ENCODE measurements around the gene SESN1. TPM values are rescaled to one million over a fixed set of nuclear protein-coding genes. Genes with fewer than 3 reads are reported as not detected.

The SESN1 gene
- total and polyA plus RNA-seq, 2 donors (not counting 1 experiment from before 2014, with no cell fraction given): 16.2 to 28.6 TPM

DNA sequence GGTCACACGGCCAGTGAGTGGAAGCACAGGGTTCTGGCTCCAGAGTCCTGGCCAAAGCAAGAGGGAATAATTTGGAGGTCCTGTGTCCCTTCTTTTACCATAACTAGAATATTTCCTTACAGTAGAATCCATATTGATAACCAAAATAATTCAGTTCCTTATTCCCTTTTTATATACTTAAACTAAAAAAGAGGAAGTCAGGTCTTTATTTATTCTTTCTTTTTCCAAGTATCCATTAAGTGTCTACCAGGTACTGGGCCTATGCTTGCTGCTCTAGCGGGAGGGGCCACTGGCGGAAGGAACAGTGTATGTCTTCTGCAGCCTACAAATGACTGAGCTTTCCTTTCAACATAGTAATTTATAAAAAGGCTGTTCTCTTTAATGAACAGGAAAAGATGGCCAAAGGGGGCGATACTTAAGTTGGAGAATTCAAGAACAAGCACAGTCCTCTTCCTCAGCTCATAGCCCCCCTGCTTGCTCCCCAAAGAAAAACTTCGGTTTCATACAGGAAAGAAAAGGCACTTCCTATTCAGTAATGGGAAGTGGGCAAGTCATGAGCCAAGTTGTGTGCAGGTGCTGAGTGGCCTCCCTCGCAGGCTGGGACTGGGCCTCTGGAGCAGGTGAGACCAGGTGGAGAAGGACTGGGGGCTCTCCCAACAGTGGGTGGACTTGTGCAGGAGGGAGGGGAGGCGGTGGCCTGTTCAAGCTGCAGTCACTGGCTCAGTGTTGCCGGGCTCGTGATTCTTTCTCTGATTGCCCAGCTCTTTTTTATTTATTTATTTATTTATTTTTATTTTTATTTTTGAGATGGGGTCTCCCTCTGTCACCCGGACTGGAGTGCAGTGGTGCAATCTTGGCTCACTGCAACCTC is 135.5 kb downstream of the SESN1 start:
- no peaks in the 10 kb centered on the region for H3K27me3 ChIP-seq (replicated peaks in 1 of 4; ENCODE audit: control extremely low read depth in 1 of 4, control insufficient read depth in 3 of 4, insufficient read depth in 4 of 4, low read length in 3 of 4)
- peaks cover 0 to 7% (median 0%) of the 10 kb centered on the region in 3 donors for H3K9me3 ChIP-seq (ENCODE audit: control extremely low read depth in 1 of 3, control insufficient read depth in 2 of 3, insufficient read depth in 1 of 3, low read length in 2 of 3)
- TF ChIP-seq EZH2 (IDR thresholded peaks at IDR 0.05; ENCODE audit: borderline replicate concordance, insufficient read depth, low read depth, low read length, poor library complexity, severe bottlenecking): no peak
- TF ChIP-seq, protein P1, sequence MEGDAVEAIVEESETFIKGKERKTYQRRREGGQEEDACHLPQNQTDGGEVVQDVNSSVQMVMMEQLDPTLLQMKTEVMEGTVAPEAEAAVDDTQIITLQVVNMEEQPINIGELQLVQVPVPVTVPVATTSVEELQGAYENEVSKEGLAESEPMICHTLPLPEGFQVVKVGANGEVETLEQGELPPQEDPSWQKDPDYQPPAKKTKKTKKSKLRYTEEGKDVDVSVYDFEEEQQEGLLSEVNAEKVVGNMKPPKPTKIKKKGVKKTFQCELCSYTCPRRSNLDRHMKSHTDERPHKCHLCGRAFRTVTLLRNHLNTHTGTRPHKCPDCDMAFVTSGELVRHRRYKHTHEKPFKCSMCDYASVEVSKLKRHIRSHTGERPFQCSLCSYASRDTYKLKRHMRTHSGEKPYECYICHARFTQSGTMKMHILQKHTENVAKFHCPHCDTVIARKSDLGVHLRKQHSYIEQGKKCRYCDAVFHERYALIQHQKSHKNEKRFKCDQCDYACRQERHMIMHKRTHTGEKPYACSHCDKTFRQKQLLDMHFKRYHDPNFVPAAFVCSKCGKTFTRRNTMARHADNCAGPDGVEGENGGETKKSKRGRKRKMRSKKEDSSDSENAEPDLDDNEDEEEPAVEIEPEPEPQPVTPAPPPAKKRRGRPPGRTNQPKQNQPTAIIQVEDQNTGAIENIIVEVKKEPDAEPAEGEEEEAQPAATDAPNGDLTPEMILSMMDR (IDR thresholded peaks at IDR 0.05): no peak
- 40% methylated on average over 2 of the region's 10 CpGs for WGBS (ENCODE audit: insufficient coverage)
- Mint-ChIP-seq H3K27me3 (no peaks in the 10 kb centered on the region), H3K4me3 (no peak overlapping the region), H3K4me1 (peaks cover 14% of the 10 kb centered on the region), H3K9me3 (ENCODE audit: insufficient read depth) (no peaks in the 10 kb centered on the region), H3K27ac (peak overlapping the region; percentile 12)
- H3K4me2 ChIP-seq (replicated peaks; ENCODE audit: low read depth, low read length, poor library complexity, severe bottlenecking): peak overlapping the region; percentile 41
- H3K4me3 ChIP-seq (ENCODE audit: control extremely low read depth in 1 of 5, extremely low read depth in 1 of 5, insufficient read depth in 1 of 5, low read depth in 2 of 5, low read length in 4 of 5): no peak overlapping the region
- no peak overlapping the region for H2AFZ ChIP-seq (ENCODE audit: insufficient read depth, low read depth, low read length, poor library complexity, severe bottlenecking)
- intact Hi-C loops (cut with micrococcal nuclease): no loop called here
- no peak overlapping the region for H3K27ac ChIP-seq (ENCODE audit: low read length in 2 of 2)
- H3K79me2 ChIP-seq (ENCODE audit: control insufficient read depth, insufficient read depth, low read length): no peaks in the 10 kb centered on the region
- DNase-seq (peak; percentile 17), ATAC-seq (ENCODE audit: low read depth) (no peak)
- peaks cover 9 to 18% of the 10 kb centered on the region in 2 donors for H3K4me1 ChIP-seq (ENCODE audit: control insufficient read depth in 2 of 2, insufficient read depth in 2 of 2, low read length in 2 of 2)
- H3K36me3 ChIP-seq (replicated peaks in 1 of 2; ENCODE audit: control extremely low read depth in 1 of 2, control insufficient read depth in 1 of 2, extremely low read depth in 1 of 2, insufficient read depth in 2 of 2, low read length in 1 of 2): no peaks in the 10 kb centered on the region
- POLR2A ChIA-PET: no interaction called here
- H4K20me1 ChIP-seq (ENCODE audit: control insufficient read depth, insufficient read depth, low read length, poor library complexity, severe bottlenecking): no peaks in the 10 kb centered on the region
- CTCF ChIA-PET: interaction anchor here (0.5 to 1.5 kb wide), 3 partner anchors 11 to 65 kb away, joined by 3 to 7 read pairs (median 4); no protein-coding TSS in a partner anchor
- no peak overlapping the region for H3K9ac ChIP-seq (ENCODE audit: low read length)

DNA sequence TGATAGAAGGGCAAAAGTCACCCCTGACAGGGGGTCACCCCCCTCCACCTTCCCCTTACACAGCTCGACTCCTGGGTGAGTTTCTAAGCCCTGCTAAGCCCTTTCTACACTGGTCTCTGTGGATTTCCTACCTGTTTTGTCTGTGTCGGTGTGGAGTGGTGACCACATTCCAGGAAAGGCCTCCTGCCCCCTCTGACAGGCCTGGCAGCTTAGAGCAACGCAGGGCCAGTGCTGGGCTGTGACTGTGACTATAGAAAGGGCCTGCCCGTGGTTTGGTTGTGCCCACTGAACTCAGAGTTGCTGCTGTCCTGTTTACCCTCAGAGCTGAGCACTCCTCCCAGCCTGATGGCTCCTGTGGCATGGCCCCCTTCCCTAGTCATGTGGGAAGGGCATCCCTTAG is 137.4 kb downstream of the SESN1 start:
- H3K27ac Mint-ChIP-seq: no peak overlapping the region
- Histone ChIP-seq H2AFZ (ENCODE audit: insufficient read depth, low read depth, low read length, poor library complexity, severe bottlenecking) (no peak overlapping the region), H3K27me3 (replicated peaks in 1 of 4; ENCODE audit: control extremely low read depth in 1 of 4, control insufficient read depth in 3 of 4, insufficient read depth in 4 of 4, low read length in 3 of 4) (no peaks in the 10 kb centered on the region), H3K9ac (ENCODE audit: low read length) (no peak overlapping the region), H3K79me2 (ENCODE audit: control insufficient read depth, insufficient read depth, low read length) (no peaks in the 10 kb centered on the region), H3K4me1 (ENCODE audit: control insufficient read depth in 2 of 2, insufficient read depth in 2 of 2, low read length in 2 of 2) (peaks cover 9 to 18% of the 10 kb centered on the region in 2 donors), H3K36me3 (replicated peaks in 1 of 2; ENCODE audit: control extremely low read depth in 1 of 2, control insufficient read depth in 1 of 2, extremely low read depth in 1 of 2, insufficient read depth in 2 of 2, low read length in 1 of 2) (no peaks in the 10 kb centered on the region), H3K9me3 (ENCODE audit: control extremely low read depth in 1 of 3, control insufficient read depth in 2 of 3, insufficient read depth in 1 of 3, low read length in 2 of 3) (peaks cover 0 to 7% (median 0%) of the 10 kb centered on the region in 3 donors), H3K4me3 (ENCODE audit: control extremely low read depth in 1 of 5, extremely low read depth in 1 of 5, insufficient read depth in 1 of 5, low read depth in 2 of 5, low read length in 4 of 5) (no peak overlapping the region), H4K20me1 (ENCODE audit: control insufficient read depth, insufficient read depth, low read length, poor library complexity, severe bottlenecking) (no peaks in the 10 kb centered on the region), H3K4me2 (replicated peaks; ENCODE audit: low read depth, low read length, poor library complexity, severe bottlenecking) (no peak overlapping the region), H3K27ac (ENCODE audit: low read length in 2 of 2) (no peak overlapping the region)
- H3K4me1 Mint-ChIP-seq: peaks cover 14% of the 10 kb centered on the region
- no peak for ATAC-seq (ENCODE audit: low read depth)
- ChIA-PET CTCF (no interaction called here), POLR2A (no interaction called here)
- intact Hi-C loops (cut with micrococcal nuclease): no loop called here
- no peak for DNase-seq
- H3K4me3 Mint-ChIP-seq: no peak overlapping the region
- WGBS (ENCODE audit: insufficient coverage): 81% methylated on average over 3 of the region's 4 CpGs
- no peaks in the 10 kb centered on the region for H3K27me3 Mint-ChIP-seq
- TF ChIP-seq, protein P1 (IDR thresholded peaks at IDR 0.05): no peak
- TF ChIP-seq EZH2 (IDR thresholded peaks at IDR 0.05; ENCODE audit: borderline replicate concordance, insufficient read depth, low read depth, low read length, poor library complexity, severe bottlenecking): no peak
- H3K9me3 Mint-ChIP-seq (ENCODE audit: insufficient read depth): no peaks in the 10 kb centered on the region
